DMS 273 (cell line): Measurements from ENCODE around the gene C6orf89.

Experiments
- DNase-seq: peaks from one replicate; lab custom pipeline; 2025; ENCODE audit not compliant: unreplicated experiment; lab: John Stamatoyannopoulos, UW

C6orf89 gene

GRCh38 chr6:36852481-36853147, 33.1 kb upstream of the C6orf89 start:
- no peak for DNase-seq

GRCh38 chr6:36853325-36853724, 32.4 kb upstream of the C6orf89 start:
- DNase-seq, result no peak

- no peak for DNase-seq
Observed at GRCh38 chr6:36855750-36856149, 30.0 kb upstream of the C6orf89 start.

- DNase-seq, result no peak
Observed at GRCh38 chr6:36856277-36856676, 29.5 kb upstream of the C6orf89 start.

GRCh38 chr6:36857325-36857724, 28.4 kb upstream of the C6orf89 start:
- DNase-seq, result no peak

- DNase-seq, result no peak
Observed at GRCh38 chr6:36858407-36858981, 27.3 kb upstream of the C6orf89 start.

- DNase-seq, result no peak
Observed at GRCh38 chr6:36860126-36860525, 25.6 kb upstream of the C6orf89 start.

GRCh38 chr6:36862164-36862847, 23.4 kb upstream of the C6orf89 start:
- DNase-seq, result no peak

GRCh38 chr6:36862848-36863382, 22.8 kb upstream of the C6orf89 start:
- DNase-seq, result no peak

- no peak for DNase-seq
Observed at GRCh38 chr6:36863670-36864540, 21.8 kb upstream of the C6orf89 start.

GRCh38 chr6:36865835-36866234, 19.9 kb upstream of the C6orf89 start:
- no peak for DNase-seq

- no peak for DNase-seq
Observed at GRCh38 chr6:36867471-36868224, 18.1 kb upstream of the C6orf89 start.

- DNase-seq, result no peak
Observed at GRCh38 chr6:36871686-36872085, 14.1 kb upstream of the C6orf89 start.

- DNase-seq, result no peak
Observed at GRCh38 chr6:36873115-36873514, 12.6 kb upstream of the C6orf89 start.

GRCh38 chr6:36873612-36874442, 11.9 kb upstream of the C6orf89 start:
- DNase-seq, result peak; percentile 54

- peak; percentile 98 for DNase-seq
Observed at GRCh38 chr6:36874443-36875249, 11.1 kb upstream of the C6orf89 start, which contains the start of gene PPIL1. Gene PPIL1 (minus strand): TSS chr6:36874803. CDS start chr6:36874772, 31 bp downstream.

GRCh38 chr6:36875250-36875633, 10.5 kb upstream of the C6orf89 start:
- DNase-seq, result no peak

GRCh38 chr6:36884610-36885009, 1.1 kb upstream of the C6orf89 start:
- no peak for DNase-seq
